Tibial nerve (tissue), 4 donors: ENCODE data around the gene ALDH1L1. TPM values are rescaled to one million over a fixed set of nuclear protein-coding genes. Genes with fewer than 3 reads are reported as not detected.

Experiments
- DNase-seq, 2 donors: peaks; one replicate each; pipeline ENCODE4 v3.0.0-alpha.2; 2019; ENCODE audit warnings: low spot score in 2 of 2
- H3K27ac ChIP-seq, 4 donors: fragments of 200-600 bp; sonication (generic) in 3 of 4; one replicate each; pipeline ENCODE4 v1.5.1; 2017 to 2019; ENCODE audit warnings: mild to moderate bottlenecking in 1 of 4
- H3K27me3 ChIP-seq, 2 donors: fragments of 200-600 bp; sonication (generic) in 1 of 2; one replicate each; pipeline versions ENCODE4 v1.5.1 to v1.6.0; 2017 to 2019
- H3K36me3 ChIP-seq, 3 donors: fragments of 200-600 bp; sonication (generic); one replicate each; pipeline ENCODE4 v1.5.1; 2018 to 2019
- H3K4me1 ChIP-seq, 4 donors: fragments of 200-600 bp; sonication (generic) in 3 of 4; one replicate each; pipeline ENCODE4 v1.5.1; 2017 to 2019
- H3K4me3 ChIP-seq, 4 donors: fragments of 200-600 bp; sonication (generic) in 3 of 4; one replicate each; pipeline ENCODE4 v1.5.1; 2017 to 2019; ENCODE audit warnings: mild to moderate bottlenecking in 1 of 4, moderate library complexity in 1 of 4
- H3K9me3 ChIP-seq, 4 donors: fragments of 200-600 bp; sonication (generic) in 3 of 4; one replicate each; pipeline ENCODE4 v1.5.1; 2017 to 2019
- CTCF ChIP-seq, 5 experiments: fragments of 200-600 bp in 3 of 5; fragments of 450-650 bp in 2 of 5; sonication (generic) in 3 of 5; IDR thresholded peaks; one replicate each; pipeline ENCODE4 v1.5.1; 2016 to 2019; ENCODE audit warnings: antibody characterized with exemption in 5 of 5, mild to moderate bottlenecking in 3 of 5, moderate library complexity in 2 of 5
- EP300 ChIP-seq, 2 donors: sonication (generic); formaldehyde crosslinking; IDR thresholded peaks; one replicate each; pipeline ENCODE4 v1.6.1; 2017; ENCODE audit warnings: antibody characterized with exemption in 2 of 2, mild to moderate bottlenecking in 1 of 2
- POLR2A ChIP-seq, 2 donors: fragments of 450-650 bp; IDR thresholded peaks; one replicate each; pipeline ENCODE4 v1.6.1; 2017; ENCODE audit warnings: antibody characterized with exemption in 2 of 2, mild to moderate bottlenecking in 2 of 2, moderate library complexity in 2 of 2
- WGBS, 2 donors: methylation state at CpG; one replicate each; pipeline ENCODE4 v1.1.5; 2018; 5-methylcytosine and 5-hydroxymethylcytosine counted together
- total RNA-seq, 4 donors: library from RNA; depleted of rRNA; stranded (reverse); fragments of >200 nt; gene quantifications; one replicate each; pipeline ENCODE4 v1.1.0, GENCODE V29; 2016

ALDH1L1 gene
- total RNA-seq, 4 donors from 2014 or later, result 34.5 to 87.3 (median 50.8) TPM

GRCh38 chr3:126083511-126083912 lies 96.9 kb downstream of the ALDH1L1 start:
- WGBS, 2 donors, result 0 to 2% methylated on average over 12 to 29 of the region's 30 CpGs
- peak overlapping the region; percentile 83 to 96 (median 92) for H3K27ac ChIP-seq
- H3K36me3 ChIP-seq, result no peaks in the 10 kb centered on the region
- DNase-seq, result no peak
- H3K4me1 ChIP-seq, result peaks cover 0 to 23% (median 0%) of the 10 kb centered on the region in 4 donors
- no peak for TF ChIP-seq EP300 (IDR thresholded peaks at IDR 0.05)
- no peak for TF ChIP-seq POLR2A (IDR thresholded peaks at IDR 0.05)
- TF ChIP-seq CTCF (IDR thresholded peaks at IDR 0.05), result no peak
- H3K9me3 ChIP-seq, result no peaks in the 10 kb centered on the region
- peak overlapping the region; percentile 69 to 92 (median 88) for H3K4me3 ChIP-seq
- no peaks in the 10 kb centered on the region for H3K27me3 ChIP-seq

GRCh38 chr3:126083138-126083445 lies 97.3 kb downstream of the ALDH1L1 start:
- DNase-seq, result no peak
- no peaks in the 10 kb centered on the region for H3K36me3 ChIP-seq
- H3K27me3 ChIP-seq, result no peaks in the 10 kb centered on the region
- H3K4me3 ChIP-seq, result peak overlapping the region; percentile 69 to 92 (median 88)
- H3K4me1 ChIP-seq, result peaks cover 0 to 23% (median 0%) of the 10 kb centered on the region in 4 donors
- peak overlapping the region; percentile 83 to 96 (median 92) for H3K27ac ChIP-seq
- no peaks in the 10 kb centered on the region for H3K9me3 ChIP-seq
- WGBS, 2 donors, result 23 to 28% methylated on average over 3 of the region's 3 CpGs
- TF ChIP-seq POLR2A (IDR thresholded peaks at IDR 0.05), result no peak
- TF ChIP-seq EP300 (IDR thresholded peaks at IDR 0.05), result no peak
- no peak for TF ChIP-seq CTCF (IDR thresholded peaks at IDR 0.05)

- no peak for DNase-seq
- WGBS, 2 donors, result 92 to 94% methylated on average over 12 to 13 of the region's 15 CpGs
- Histone ChIP-seq H3K9me3 (no peaks in the 10 kb centered on the region), H3K4me3 (peak overlapping the region in 2 of 4 donors; percentile 87 to 88), H3K27me3 (no peaks in the 10 kb centered on the region), H3K4me1 (peaks cover 0 to 23% (median 0%) of the 10 kb centered on the region in 4 donors), H3K27ac (peak overlapping the region in 2 of 4 donors; percentile 91 to 93), H3K36me3 (peaks cover 0 to 4% (median 0%) of the 10 kb centered on the region in 3 donors)
- TF ChIP-seq EP300 (IDR thresholded peaks at IDR 0.05) (no peak), POLR2A (IDR thresholded peaks at IDR 0.05) (no peak), CTCF (IDR thresholded peaks at IDR 0.05) (no peak)
Measured at GRCh38 chr3:126082362-126083137, 97.8 kb downstream of the ALDH1L1 start.

- no peaks in the 10 kb centered on the region for H3K9me3 ChIP-seq
- H3K36me3 ChIP-seq, result peaks cover 0 to 8% (median 0%) of the 10 kb centered on the region in 3 donors
- H3K4me1 ChIP-seq, result peaks cover 0 to 23% (median 0%) of the 10 kb centered on the region in 4 donors
- no peak overlapping the region for H3K4me3 ChIP-seq
- DNase-seq, result no peak
- peak overlapping the region in 1 of 4 donors; percentile 93 for H3K27ac ChIP-seq
- WGBS, 2 donors, result 17 to 88% methylated on average over 1 to 9 of the region's 9 CpGs
- TF ChIP-seq POLR2A (IDR thresholded peaks at IDR 0.05) (no peak), CTCF (IDR thresholded peaks at IDR 0.05) (peak in 2 of 5 experiments; percentile 14 to 28)
- H3K27me3 ChIP-seq, result no peaks in the 10 kb centered on the region
Measured at GRCh38 chr3:126081618-126082361, 98.6 kb downstream of the ALDH1L1 start.

- Histone ChIP-seq H3K4me1 (peaks cover 0 to 23% (median 0%) of the 10 kb centered on the region in 4 donors), H3K27ac (no peak overlapping the region), H3K4me3 (no peak overlapping the region), H3K36me3 (peaks cover 0 to 8% (median 0%) of the 10 kb centered on the region in 3 donors), H3K27me3 (no peaks in the 10 kb centered on the region), H3K9me3 (no peaks in the 10 kb centered on the region)
- 87 to 91% methylated on average over 5 of the region's 5 CpGs for WGBS, 2 donors
- DNase-seq, result no peak
- TF ChIP-seq CTCF (IDR thresholded peaks at IDR 0.05) (no peak), EP300 (IDR thresholded peaks at IDR 0.05) (no peak), POLR2A (IDR thresholded peaks at IDR 0.05) (no peak)
Measured at GRCh38 chr3:126080970-126081369, 99.4 kb downstream of the ALDH1L1 start.
